Transverse colon (tissue), 3 donors: Measurements from ENCODE around the gene TRIM31.

Experiments used
- EP300 ChIP-seq: sonication (generic); formaldehyde crosslinking; IDR thresholded peaks from one replicate; pipeline ENCODE4 v1.6.1; 2017; ENCODE audit warnings: antibody characterized with exemption, low read depth
- TF ChIP-seq, protein P1 (sequence below), 5 experiments: fragments of 200-600 bp in 3 of 5; fragments of 450-650 bp in 2 of 5; sonication (generic) in 3 of 5; IDR thresholded peaks; 1 replicate in 2 of 5; 2 replicates in 3 of 5; pipeline ENCODE4 v1.5.1; 2016 to 2017; ENCODE audit warnings: antibody characterized with exemption in 5 of 5, inconsistent platforms in 3 of 5, mild to moderate bottlenecking in 2 of 5, moderate library complexity in 1 of 5

DNA sequence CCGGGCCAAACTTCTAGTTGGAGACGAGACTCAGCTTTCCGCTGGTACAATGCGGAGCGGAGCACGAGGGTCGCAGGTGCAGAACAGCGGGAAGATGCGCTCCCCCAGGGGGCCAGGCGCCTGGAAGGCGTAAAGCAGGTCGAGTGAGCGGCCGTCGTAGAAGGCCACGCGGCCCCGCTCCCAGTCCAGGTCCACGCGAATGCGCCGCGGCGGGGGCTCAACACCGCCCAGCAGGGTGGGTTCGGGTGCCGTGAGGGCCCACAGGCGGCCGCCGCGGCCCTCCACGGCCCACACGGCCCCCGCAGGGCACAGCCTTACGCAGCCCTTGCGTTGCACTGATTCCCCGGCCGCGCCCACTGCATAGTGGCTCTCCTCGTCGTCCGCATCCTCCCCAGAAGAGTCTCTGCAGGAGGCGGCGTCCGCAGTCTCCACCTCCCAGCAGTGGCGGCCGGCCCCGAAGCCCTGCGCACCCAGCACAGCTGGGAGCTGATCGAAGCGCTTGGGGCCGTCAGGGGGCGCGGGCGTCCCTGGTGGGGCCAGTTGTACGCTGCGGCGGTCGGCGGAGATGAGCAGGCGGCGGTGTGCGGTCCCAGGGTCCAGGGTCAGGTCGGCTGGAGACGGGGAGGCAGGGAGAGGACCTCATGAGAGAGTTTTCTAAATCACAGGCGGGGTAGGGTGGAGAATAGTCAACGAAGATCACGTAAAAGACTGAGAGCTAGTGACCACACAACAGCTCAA is 41.6 kb downstream of the TRIM31 start:
- no peak for TF ChIP-seq EP300
- TF ChIP-seq, protein P1, sequence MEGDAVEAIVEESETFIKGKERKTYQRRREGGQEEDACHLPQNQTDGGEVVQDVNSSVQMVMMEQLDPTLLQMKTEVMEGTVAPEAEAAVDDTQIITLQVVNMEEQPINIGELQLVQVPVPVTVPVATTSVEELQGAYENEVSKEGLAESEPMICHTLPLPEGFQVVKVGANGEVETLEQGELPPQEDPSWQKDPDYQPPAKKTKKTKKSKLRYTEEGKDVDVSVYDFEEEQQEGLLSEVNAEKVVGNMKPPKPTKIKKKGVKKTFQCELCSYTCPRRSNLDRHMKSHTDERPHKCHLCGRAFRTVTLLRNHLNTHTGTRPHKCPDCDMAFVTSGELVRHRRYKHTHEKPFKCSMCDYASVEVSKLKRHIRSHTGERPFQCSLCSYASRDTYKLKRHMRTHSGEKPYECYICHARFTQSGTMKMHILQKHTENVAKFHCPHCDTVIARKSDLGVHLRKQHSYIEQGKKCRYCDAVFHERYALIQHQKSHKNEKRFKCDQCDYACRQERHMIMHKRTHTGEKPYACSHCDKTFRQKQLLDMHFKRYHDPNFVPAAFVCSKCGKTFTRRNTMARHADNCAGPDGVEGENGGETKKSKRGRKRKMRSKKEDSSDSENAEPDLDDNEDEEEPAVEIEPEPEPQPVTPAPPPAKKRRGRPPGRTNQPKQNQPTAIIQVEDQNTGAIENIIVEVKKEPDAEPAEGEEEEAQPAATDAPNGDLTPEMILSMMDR (IDR thresholded peaks at IDR 0.05) = no peak
